GM18526 (cell line): ENCODE data around the gene ATP7A.

Source experiments
- POLR2A ChIP-seq: IDR thresholded peaks from 3 replicates; pipeline ENCODE4 v1.6.1; 2011; ENCODE audit not compliant: insufficient read length; ENCODE audit errors: extremely low read depth

The ATP7A gene

GRCh38 chrX:78066110-78066509 lies 155.6 kb downstream of the ATP7A start:
- TF ChIP-seq POLR2A, result no peak

GRCh38 chrX:78071331-78071730 lies 160.8 kb downstream of the ATP7A start:
- no peak for TF ChIP-seq POLR2A

- TF ChIP-seq POLR2A, result no peak
These were observed 163.6 kb downstream of the ATP7A start for GRCh38 chrX:78074088-78074487.

- no peak for TF ChIP-seq POLR2A
These were observed 165.4 kb downstream of the ATP7A start for GRCh38 chrX:78075787-78076389.

GRCh38 chrX:78092296-78092695 lies 181.8 kb downstream of the ATP7A start:
- no peak for TF ChIP-seq POLR2A

GRCh38 chrX:78098108-78098507 lies 187.6 kb downstream of the ATP7A start:
- no peak for TF ChIP-seq POLR2A
